Measurements from ENCODE around the gene PTPRR.

Gene PTPRR

GRCh38 chr12:70639535-70639934 lies 281.0 kb downstream of the PTPRR start:
- no peak for DNase-seq (ENCODE audit: low spot score)

GRCh38 chr12:70638639-70639360 lies 281.7 kb downstream of the PTPRR start:
- DNase-seq (ENCODE audit: low spot score): no peak

GRCh38 chr12:70637303-70638085 lies 283.0 kb downstream of the PTPRR start, which contains the start of gene PTPRB:
Gene PTPRB, minus strand, starts transcription at chr12:70637429. Its CDS starts 34 bp downstream, at chr12:70637395.
- DNase-seq (ENCODE audit: low spot score): no peak

- no peak for DNase-seq (ENCODE audit: low spot score)
Measured at GRCh38 chr12:70635755-70636154, 284.8 kb downstream of the PTPRR start.

- no peak for DNase-seq (ENCODE audit: low spot score)
Measured at GRCh38 chr12:70628701-70629480, 291.6 kb downstream of the PTPRR start.

GRCh38 chr12:70627677-70628076 lies 292.9 kb downstream of the PTPRR start:
- DNase-seq (ENCODE audit: low spot score): no peak

- no peak for DNase-seq (ENCODE audit: low spot score)
Measured at GRCh38 chr12:70626180-70626579, 294.4 kb downstream of the PTPRR start.

- no peak for DNase-seq (ENCODE audit: low spot score)
Measured at GRCh38 chr12:70619471-70620152, 300.9 kb downstream of the PTPRR start.

GRCh38 chr12:70618371-70618770 lies 302.2 kb downstream of the PTPRR start:
- no peak for DNase-seq (ENCODE audit: low spot score)

GRCh38 chr12:70617450-70617849 lies 303.1 kb downstream of the PTPRR start:
- no peak for DNase-seq (ENCODE audit: low spot score)

- DNase-seq (ENCODE audit: low spot score): no peak
Measured at GRCh38 chr12:70615174-70615866, 305.2 kb downstream of the PTPRR start.

- DNase-seq (ENCODE audit: low spot score): peak; percentile 62
Measured at GRCh38 chr12:70609739-70610491, 310.6 kb downstream of the PTPRR start.

GRCh38 chr12:70609203-70609602 lies 311.3 kb downstream of the PTPRR start:
- DNase-seq (ENCODE audit: low spot score): peak; percentile 48

- DNase-seq (ENCODE audit: low spot score): no peak
Measured at GRCh38 chr12:70608184-70608583, 312.4 kb downstream of the PTPRR start.

GRCh38 chr12:70607107-70607506 lies 313.4 kb downstream of the PTPRR start:
- DNase-seq (ENCODE audit: low spot score): no peak

- no peak for DNase-seq (ENCODE audit: low spot score)
Measured at GRCh38 chr12:70605976-70606375, 314.6 kb downstream of the PTPRR start.

GRCh38 chr12:70604662-70605061 lies 315.9 kb downstream of the PTPRR start:
- DNase-seq (ENCODE audit: low spot score): no peak

GRCh38 chr12:70603044-70603443 lies 317.5 kb downstream of the PTPRR start:
- DNase-seq (ENCODE audit: low spot score): no peak

- no peak for DNase-seq (ENCODE audit: low spot score)
Measured at GRCh38 chr12:70598467-70599193, 321.9 kb downstream of the PTPRR start.

GRCh38 chr12:70592664-70593063 lies 327.9 kb downstream of the PTPRR start:
- DNase-seq (ENCODE audit: low spot score): no peak

All from ecto neural progenitor cell (in vitro differentiated cells).